Measurements from ENCODE around the gene ADAM11. TPM values are rescaled to one million over a fixed set of nuclear protein-coding genes. Genes with fewer than 3 reads are reported as not detected.
A peak's percentile ranks its signal among the peaks of the same experiment; 100 is the strongest.

ADAM11 gene
- total and polyA plus RNA-seq, 2 of the 13 experiments (the other 11 are each of a cell fraction or from before 2014, with no cell fraction given): 0.38 to 0.91 TPM

DNA sequence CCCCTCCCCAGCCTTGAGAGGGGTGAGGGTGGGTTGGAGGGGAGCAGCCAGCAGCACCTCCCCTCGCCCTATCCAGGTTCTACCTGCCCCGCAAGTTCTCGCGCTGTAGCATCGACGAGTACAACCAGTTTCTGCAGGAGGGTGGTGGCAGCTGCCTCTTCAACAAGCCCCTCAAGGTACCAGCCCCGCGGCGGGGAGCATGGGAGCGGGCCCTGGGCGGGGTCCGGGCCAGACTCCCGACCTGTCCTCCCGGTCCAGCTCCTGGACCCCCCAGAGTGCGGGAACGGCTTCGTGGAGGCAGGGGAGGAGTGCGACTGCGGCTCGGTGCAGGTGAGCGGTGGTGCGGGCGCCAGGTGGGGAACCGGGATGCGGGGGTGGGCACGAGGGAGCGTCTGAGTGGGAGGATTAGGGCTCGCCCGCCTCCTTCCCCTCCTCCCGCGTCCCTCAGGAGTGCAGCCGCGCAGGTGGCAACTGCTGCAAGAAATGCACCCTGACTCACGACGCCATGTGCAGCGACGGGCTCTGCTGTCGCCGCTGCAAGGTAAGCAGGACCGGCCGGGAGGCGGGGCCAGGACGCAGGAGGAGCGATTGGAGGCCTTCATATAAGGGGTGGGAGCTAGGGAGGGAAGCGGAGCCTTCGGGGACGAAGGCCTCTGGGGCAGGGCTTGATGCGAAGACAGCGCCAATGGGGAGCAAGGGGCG lies 16.5 kb downstream of the ADAM11 start (continued):
- peak; percentile 74; the same call in 1 of the 2 replicates for TF ChIP-seq MEIS1 (CRISPR knock-in tag; IDR thresholded peaks at IDR 0.05; ENCODE audit: borderline replicate concordance)
- TF ChIP-seq, protein P1, sequence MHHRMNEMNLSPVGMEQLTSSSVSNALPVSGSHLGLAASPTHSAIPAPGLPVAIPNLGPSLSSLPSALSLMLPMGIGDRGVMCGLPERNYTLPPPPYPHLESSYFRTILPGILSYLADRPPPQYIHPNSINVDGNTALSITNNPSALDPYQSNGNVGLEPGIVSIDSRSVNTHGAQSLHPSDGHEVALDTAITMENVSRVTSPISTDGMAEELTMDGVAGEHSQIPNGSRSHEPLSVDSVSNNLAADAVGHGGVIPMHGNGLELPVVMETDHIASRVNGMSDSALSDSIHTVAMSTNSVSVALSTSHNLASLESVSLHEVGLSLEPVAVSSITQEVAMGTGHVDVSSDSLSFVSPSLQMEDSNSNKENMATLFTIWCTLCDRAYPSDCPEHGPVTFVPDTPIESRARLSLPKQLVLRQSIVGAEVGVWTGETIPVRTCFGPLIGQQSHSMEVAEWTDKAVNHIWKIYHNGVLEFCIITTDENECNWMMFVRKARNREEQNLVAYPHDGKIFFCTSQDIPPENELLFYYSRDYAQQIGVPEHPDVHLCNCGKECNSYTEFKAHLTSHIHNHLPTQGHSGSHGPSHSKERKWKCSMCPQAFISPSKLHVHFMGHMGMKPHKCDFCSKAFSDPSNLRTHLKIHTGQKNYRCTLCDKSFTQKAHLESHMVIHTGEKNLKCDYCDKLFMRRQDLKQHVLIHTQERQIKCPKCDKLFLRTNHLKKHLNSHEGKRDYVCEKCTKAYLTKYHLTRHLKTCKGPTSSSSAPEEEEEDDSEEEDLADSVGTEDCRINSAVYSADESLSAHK (CRISPR knock-in tag; IDR thresholded peaks at IDR 0.05; ENCODE audit: borderline replicate concordance): no peak
- no peak for TF ChIP-seq RFX1 (IDR thresholded peaks at IDR 0.05)
- no peak for TF ChIP-seq STAT5B (CRISPR knock-in tag; IDR thresholded peaks at IDR 0.05)
- TF ChIP-seq, protein P2, sequence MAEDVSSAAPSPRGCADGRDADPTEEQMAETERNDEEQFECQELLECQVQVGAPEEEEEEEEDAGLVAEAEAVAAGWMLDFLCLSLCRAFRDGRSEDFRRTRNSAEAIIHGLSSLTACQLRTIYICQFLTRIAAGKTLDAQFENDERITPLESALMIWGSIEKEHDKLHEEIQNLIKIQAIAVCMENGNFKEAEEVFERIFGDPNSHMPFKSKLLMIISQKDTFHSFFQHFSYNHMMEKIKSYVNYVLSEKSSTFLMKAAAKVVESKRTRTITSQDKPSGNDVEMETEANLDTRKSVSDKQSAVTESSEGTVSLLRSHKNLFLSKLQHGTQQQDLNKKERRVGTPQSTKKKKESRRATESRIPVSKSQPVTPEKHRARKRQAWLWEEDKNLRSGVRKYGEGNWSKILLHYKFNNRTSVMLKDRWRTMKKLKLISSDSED (CRISPR knock-in tag; IDR thresholded peaks at IDR 0.05): 0 out of 2 replicates have a peak, but pooled peaks have one; percentile 63
- TF ChIP-seq XBP1 (CRISPR knock-in tag; IDR thresholded peaks at IDR 0.05): no peak
- peak; percentile 67; the same call in 1 of the 2 replicates for TF ChIP-seq ZNF367 (CRISPR knock-in tag; IDR thresholded peaks at IDR 0.05; ENCODE audit: borderline replicate concordance)
- TF ChIP-seq HNRNPK (IDR thresholded peaks at IDR 0.05; ENCODE audit: low read depth, low read length, poor library complexity, severe bottlenecking): no peak
- no peak for TF ChIP-seq ZNF282 (IDR thresholded peaks at IDR 0.05; ENCODE audit: partially characterized antibody)
- TF ChIP-seq ZMYM2 (CRISPR knock-in tag; IDR thresholded peaks at IDR 0.05): 0 out of 2 replicates have a peak, but pooled peaks have one; percentile 75
- no peak for TF ChIP-seq ZNF136 (CRISPR knock-in tag; IDR thresholded peaks at IDR 0.05; ENCODE audit: low read depth)
- 0 out of 2 replicates have a peak, but pooled peaks have one; percentile 64 for TF ChIP-seq CAMTA2 (CRISPR knock-in tag; IDR thresholded peaks at IDR 0.05; ENCODE audit: borderline replicate concordance)
- no peak for TF ChIP-seq NR2F6 (IDR thresholded peaks at IDR 0.05)
- no peak for TF ChIP-seq NR2F6 (CRISPR knock-in tag; IDR thresholded peaks at IDR 0.05)
- peak; percentile 66; the same call in 1 of the 2 replicates for TF ChIP-seq ZNF350 (CRISPR knock-in tag; IDR thresholded peaks at IDR 0.05; ENCODE audit: borderline replicate concordance, low read depth)
- TF ChIP-seq YEATS4 (CRISPR knock-in tag; IDR thresholded peaks at IDR 0.05; ENCODE audit: borderline replicate concordance): no peak; the same call in 1 of the 2 replicates
- TF ChIP-seq, protein P3, sequence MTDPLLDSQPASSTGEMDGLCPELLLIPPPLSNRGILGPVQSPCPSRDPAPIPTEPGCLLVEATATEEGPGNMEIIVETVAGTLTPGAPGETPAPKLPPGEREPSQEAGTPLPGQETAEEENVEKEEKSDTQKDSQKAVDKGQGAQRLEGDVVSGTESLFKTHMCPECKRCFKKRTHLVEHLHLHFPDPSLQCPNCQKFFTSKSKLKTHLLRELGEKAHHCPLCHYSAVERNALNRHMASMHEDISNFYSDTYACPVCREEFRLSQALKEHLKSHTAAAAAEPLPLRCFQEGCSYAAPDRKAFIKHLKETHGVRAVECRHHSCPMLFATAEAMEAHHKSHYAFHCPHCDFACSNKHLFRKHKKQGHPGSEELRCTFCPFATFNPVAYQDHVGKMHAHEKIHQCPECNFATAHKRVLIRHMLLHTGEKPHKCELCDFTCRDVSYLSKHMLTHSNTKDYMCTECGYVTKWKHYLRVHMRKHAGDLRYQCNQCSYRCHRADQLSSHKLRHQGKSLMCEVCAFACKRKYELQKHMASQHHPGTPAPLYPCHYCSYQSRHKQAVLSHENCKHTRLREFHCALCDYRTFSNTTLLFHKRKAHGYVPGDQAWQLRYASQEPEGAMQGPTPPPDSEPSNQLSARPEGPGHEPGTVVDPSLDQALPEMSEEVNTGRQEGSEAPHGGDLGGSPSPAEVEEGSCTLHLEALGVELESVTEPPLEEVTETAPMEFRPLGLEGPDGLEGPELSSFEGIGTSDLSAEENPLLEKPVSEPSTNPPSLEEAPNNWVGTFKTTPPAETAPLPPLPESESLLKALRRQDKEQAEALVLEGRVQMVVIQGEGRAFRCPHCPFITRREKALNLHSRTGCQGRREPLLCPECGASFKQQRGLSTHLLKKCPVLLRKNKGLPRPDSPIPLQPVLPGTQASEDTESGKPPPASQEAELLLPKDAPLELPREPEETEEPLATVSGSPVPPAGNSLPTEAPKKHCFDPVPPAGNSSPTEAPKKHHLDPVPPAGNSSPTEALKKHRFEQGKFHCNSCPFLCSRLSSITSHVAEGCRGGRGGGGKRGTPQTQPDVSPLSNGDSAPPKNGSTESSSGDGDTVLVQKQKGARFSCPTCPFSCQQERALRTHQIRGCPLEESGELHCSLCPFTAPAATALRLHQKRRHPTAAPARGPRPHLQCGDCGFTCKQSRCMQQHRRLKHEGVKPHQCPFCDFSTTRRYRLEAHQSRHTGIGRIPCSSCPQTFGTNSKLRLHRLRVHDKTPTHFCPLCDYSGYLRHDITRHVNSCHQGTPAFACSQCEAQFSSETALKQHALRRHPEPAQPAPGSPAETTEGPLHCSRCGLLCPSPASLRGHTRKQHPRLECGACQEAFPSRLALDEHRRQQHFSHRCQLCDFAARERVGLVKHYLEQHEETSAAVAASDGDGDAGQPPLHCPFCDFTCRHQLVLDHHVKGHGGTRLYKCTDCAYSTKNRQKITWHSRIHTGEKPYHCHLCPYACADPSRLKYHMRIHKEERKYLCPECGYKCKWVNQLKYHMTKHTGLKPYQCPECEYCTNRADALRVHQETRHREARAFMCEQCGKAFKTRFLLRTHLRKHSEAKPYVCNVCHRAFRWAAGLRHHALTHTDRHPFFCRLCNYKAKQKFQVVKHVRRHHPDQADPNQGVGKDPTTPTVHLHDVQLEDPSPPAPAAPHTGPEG (CRISPR knock-in tag; IDR thresholded peaks at IDR 0.05): no peak
- TF ChIP-seq ZNF552 (CRISPR knock-in tag; IDR thresholded peaks at IDR 0.05; ENCODE audit: borderline replicate concordance): no peak; the same call in none of the 2 replicates
- no peak for TF ChIP-seq TBX3 (IDR thresholded peaks at IDR 0.05; ENCODE audit: borderline replicate concordance)
- TF ChIP-seq ZNF484 (CRISPR knock-in tag; IDR thresholded peaks at IDR 0.05; ENCODE audit: borderline replicate concordance, low read depth): 0 out of 2 replicates have a peak, but pooled peaks have one; percentile 77
